Raji (cell line): ENCODE results near the gene NFX1.

ENCODE experiments used
- POLR2A ChIP-seq: IDR thresholded peaks from 2 replicates; pipeline ENCODE4 v1.6.1; 2011; ENCODE audit warnings: low read depth, low read length, control low read depth; ENCODE audit not compliant: insufficient read depth

Gene NFX1

GRCh38 chr9:33290247-33291030 lies at the start of gene NFX1:
Gene NFX1, plus strand, starts transcription at chr9:33290516. Its CDS starts 57 bp downstream, at chr9:33290573.
- TF ChIP-seq POLR2A, result peak; percentile 91

GRCh38 chr9:33241298-33241697 lies 49.0 kb upstream of the NFX1 start:
- TF ChIP-seq POLR2A, result no peak

- no peak for TF ChIP-seq POLR2A
These were observed 47.6 kb upstream of the NFX1 start for GRCh38 chr9:33242609-33243134.

- TF ChIP-seq POLR2A, result no peak
These were observed 46.1 kb upstream of the NFX1 start for GRCh38 chr9:33244137-33244784.

GRCh38 chr9:33245341-33245740 lies 45.0 kb upstream of the NFX1 start:
- no peak for TF ChIP-seq POLR2A

- no peak for TF ChIP-seq POLR2A
These were observed 44.0 kb upstream of the NFX1 start for GRCh38 chr9:33246269-33246860.

GRCh38 chr9:33248606-33249005 lies 41.7 kb upstream of the NFX1 start:
- no peak for TF ChIP-seq POLR2A

- TF ChIP-seq POLR2A, result no peak
These were observed 41.1 kb upstream of the NFX1 start for GRCh38 chr9:33249087-33249658.

- no peak for TF ChIP-seq POLR2A
These were observed 40.3 kb upstream of the NFX1 start for GRCh38 chr9:33249983-33250382.

- TF ChIP-seq POLR2A, result no peak
These were observed 39.8 kb upstream of the NFX1 start for GRCh38 chr9:33250458-33250995.

GRCh38 chr9:33254211-33254610 lies 36.1 kb upstream of the NFX1 start:
- TF ChIP-seq POLR2A, result no peak

GRCh38 chr9:33255014-33255413 lies 35.3 kb upstream of the NFX1 start:
- TF ChIP-seq POLR2A, result no peak

- no peak for TF ChIP-seq POLR2A
These were observed 34.8 kb upstream of the NFX1 start for GRCh38 chr9:33255471-33255870.

GRCh38 chr9:33256236-33256635 lies 34.1 kb upstream of the NFX1 start:
- TF ChIP-seq POLR2A, result no peak

GRCh38 chr9:33257276-33257675 lies 33.0 kb upstream of the NFX1 start:
- TF ChIP-seq POLR2A, result no peak
